Measurements from ENCODE around the gene GRID2IP. TPM values are rescaled to one million over a fixed set of nuclear protein-coding genes. Genes with fewer than 3 reads are reported as not detected.

The GRID2IP gene
- polyA plus RNA-seq (2013), result 0.96 TPM

DNA sequence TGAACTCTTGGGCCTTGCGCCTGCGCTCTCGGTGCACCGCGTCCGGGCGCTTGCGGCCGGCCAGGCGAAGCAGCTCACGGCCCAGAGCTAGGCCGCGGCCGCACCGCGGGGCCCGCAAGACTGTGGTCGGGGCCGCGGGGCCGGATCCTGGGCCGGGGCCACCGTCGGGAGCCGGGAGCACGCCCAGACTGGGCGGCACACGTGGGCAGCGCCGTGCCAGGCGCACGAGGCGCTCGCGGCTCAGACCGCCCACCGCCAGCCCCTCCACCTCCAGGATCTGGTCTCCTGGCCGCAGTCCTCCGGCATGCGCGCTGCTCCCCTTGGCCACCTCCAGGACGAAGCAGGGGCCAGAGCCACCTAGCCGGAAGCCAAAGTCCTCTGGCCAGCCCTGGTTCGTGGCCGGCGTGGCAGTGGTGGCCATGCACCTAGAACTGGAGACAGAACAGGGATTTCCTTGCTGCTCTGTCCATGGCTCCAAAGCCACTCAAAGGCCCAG lies at the start of gene GRID2IP:
Gene GRID2IP, minus strand, starts transcription at position 446 of the 496 bp plus-strand sequence. Its CDS starts 25 bp downstream, at position 421.
- Histone ChIP-seq H3K9me3 (ENCODE audit: control extremely low read depth in 1 of 5, control insufficient read depth in 4 of 5, insufficient read depth in 2 of 5, low read depth in 1 of 5, low read length in 4 of 5) (no peaks in the 10 kb centered on the region), H3K36me3 (ENCODE audit: control insufficient read depth in 4 of 4, insufficient read depth in 4 of 4, low read length in 3 of 4) (no peaks in the 10 kb centered on the region), H3K4me3 (ENCODE audit: control insufficient read depth in 1 of 7, extremely low read depth in 1 of 7, insufficient read depth in 4 of 7, low read depth in 2 of 7, low read length in 6 of 7) (no peak within 1 kb of the TSS), H3K27me3 (replicated peaks in 2 of 5; ENCODE audit: control insufficient read depth in 4 of 5, insufficient read depth in 5 of 5, low read length in 4 of 5) (peaks cover 0 to 2% (median 0%) of the 10 kb centered on the region in 5 experiments), H3K27ac (ENCODE audit: insufficient read depth in 1 of 2, low read depth in 1 of 2, low read length in 2 of 2, poor library complexity in 1 of 2, severe bottlenecking in 2 of 2) (no peak within 1 kb of the TSS), H3K4me1 (ENCODE audit: control extremely low read depth in 1 of 4, control insufficient read depth in 4 of 4, insufficient read depth in 4 of 4, low read length in 3 of 4) (peaks cover 0 to 9% (median 6%) of the 10 kb centered on the region in 4 experiments)
- CTCF ChIA-PET, result no interaction called here
- POLR2A ChIA-PET, result no interaction called here
- 95% methylated on average over 40 of the region's 46 CpGs for WGBS (ENCODE audit: insufficient coverage)
- DNase-seq, result no peak

DNA sequence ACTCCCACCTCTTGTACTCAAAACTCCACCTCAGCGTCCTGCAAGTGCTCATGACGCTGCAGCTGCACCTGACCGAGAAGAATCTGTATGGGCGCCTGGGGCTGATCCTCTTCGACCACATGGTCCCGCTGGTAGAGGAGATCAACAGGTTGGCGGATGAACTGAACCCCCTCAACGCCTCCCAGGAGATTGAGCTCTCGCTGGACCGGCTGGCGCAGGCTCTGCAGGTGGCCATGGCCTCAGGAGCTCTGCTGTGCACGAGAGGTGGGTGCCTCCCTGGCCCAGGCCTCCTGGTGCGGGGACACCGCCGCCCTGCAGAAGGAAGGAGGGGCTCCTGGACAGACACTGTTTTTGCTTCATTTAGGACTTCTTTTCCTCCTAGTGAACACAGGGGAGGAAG lies 48.8 kb upstream of the GRID2IP start:
- CTCF ChIA-PET, result interaction anchor here (0.9 to 2.2 kb wide), 5 partner anchors 10 to 84 kb away, joined by 4 to 9 read pairs (median 6); partner anchors contain the start of gene INTS15
- 97% methylated on average over 14 of the region's 15 CpGs for WGBS (ENCODE audit: insufficient coverage)
- Histone ChIP-seq H3K27me3 (replicated peaks in 2 of 5; ENCODE audit: control insufficient read depth in 4 of 5, insufficient read depth in 5 of 5, low read length in 4 of 5) (no peaks in the 10 kb centered on the region), H3K36me3 (ENCODE audit: control insufficient read depth in 4 of 4, insufficient read depth in 4 of 4, low read length in 3 of 4) (peaks cover 0 to 84% (median 51%) of the 10 kb centered on the region in 4 experiments), H3K9me3 (ENCODE audit: control extremely low read depth in 1 of 5, control insufficient read depth in 4 of 5, insufficient read depth in 2 of 5, low read depth in 1 of 5, low read length in 4 of 5) (no peaks in the 10 kb centered on the region), H3K4me3 (ENCODE audit: control insufficient read depth in 1 of 7, extremely low read depth in 1 of 7, insufficient read depth in 4 of 7, low read depth in 2 of 7, low read length in 6 of 7) (no peak overlapping the region), H3K4me1 (ENCODE audit: control extremely low read depth in 1 of 4, control insufficient read depth in 4 of 4, insufficient read depth in 4 of 4, low read length in 3 of 4) (no peaks in the 10 kb centered on the region), H3K27ac (ENCODE audit: insufficient read depth in 1 of 2, low read depth in 1 of 2, low read length in 2 of 2, poor library complexity in 1 of 2, severe bottlenecking in 2 of 2) (no peak overlapping the region)
- no peak for DNase-seq
- POLR2A ChIA-PET, result no interaction called here

DNA sequence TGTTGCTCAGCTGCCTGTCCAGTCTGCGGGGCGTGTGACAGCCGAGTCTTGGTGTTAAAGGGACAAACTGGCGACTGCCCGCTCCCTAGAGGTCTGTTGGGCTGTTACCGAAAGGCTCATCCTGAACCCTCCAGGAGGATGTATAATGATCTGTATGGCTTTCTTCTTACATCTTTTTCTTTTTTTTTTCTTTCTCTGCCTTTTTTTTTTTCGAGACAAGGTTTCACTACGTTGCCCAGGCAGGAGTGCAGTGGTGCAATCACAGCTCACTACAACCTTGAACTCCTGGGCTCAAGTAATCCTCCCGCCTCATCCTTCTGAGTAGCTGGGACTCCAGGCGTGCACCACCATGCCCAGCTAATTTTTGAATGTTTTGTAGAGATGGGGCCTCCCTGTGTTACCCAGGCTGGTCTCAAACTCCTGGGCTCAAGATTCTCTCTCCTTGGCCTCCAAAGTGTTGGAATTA lies 39.4 kb upstream of the GRID2IP start:
- CTCF ChIA-PET, result interaction anchor here (0.8 to 3.3 kb wide), 6 partner anchors 10 to 74 kb away, joined by 3 to 19 read pairs (median 9); partner anchors contain the start of gene ZDHHC4
- DNase-seq, result no peak
- Histone ChIP-seq H3K27ac (ENCODE audit: insufficient read depth in 1 of 2, low read depth in 1 of 2, low read length in 2 of 2, poor library complexity in 1 of 2, severe bottlenecking in 2 of 2) (peak overlapping the region in 1 of 2 experiments; percentile 77), H3K36me3 (ENCODE audit: control insufficient read depth in 4 of 4, insufficient read depth in 4 of 4, low read length in 3 of 4) (peaks cover 5 to 48% (median 35%) of the 10 kb centered on the region in 4 experiments), H3K9me3 (ENCODE audit: control extremely low read depth in 1 of 5, control insufficient read depth in 4 of 5, insufficient read depth in 2 of 5, low read depth in 1 of 5, low read length in 4 of 5) (no peaks in the 10 kb centered on the region), H3K4me1 (ENCODE audit: control extremely low read depth in 1 of 4, control insufficient read depth in 4 of 4, insufficient read depth in 4 of 4, low read length in 3 of 4) (peaks cover 0 to 16% (median 11%) of the 10 kb centered on the region in 4 experiments), H3K4me3 (ENCODE audit: control insufficient read depth in 1 of 7, extremely low read depth in 1 of 7, insufficient read depth in 4 of 7, low read depth in 2 of 7, low read length in 6 of 7) (peak overlapping the region; percentile 78 to 97 (median 90)), H3K27me3 (replicated peaks in 2 of 5; ENCODE audit: control insufficient read depth in 4 of 5, insufficient read depth in 5 of 5, low read length in 4 of 5) (no peaks in the 10 kb centered on the region)
- POLR2A ChIA-PET, result no interaction called here
- 26% methylated on average over 8 of the region's 10 CpGs for WGBS (ENCODE audit: insufficient coverage)

DNA sequence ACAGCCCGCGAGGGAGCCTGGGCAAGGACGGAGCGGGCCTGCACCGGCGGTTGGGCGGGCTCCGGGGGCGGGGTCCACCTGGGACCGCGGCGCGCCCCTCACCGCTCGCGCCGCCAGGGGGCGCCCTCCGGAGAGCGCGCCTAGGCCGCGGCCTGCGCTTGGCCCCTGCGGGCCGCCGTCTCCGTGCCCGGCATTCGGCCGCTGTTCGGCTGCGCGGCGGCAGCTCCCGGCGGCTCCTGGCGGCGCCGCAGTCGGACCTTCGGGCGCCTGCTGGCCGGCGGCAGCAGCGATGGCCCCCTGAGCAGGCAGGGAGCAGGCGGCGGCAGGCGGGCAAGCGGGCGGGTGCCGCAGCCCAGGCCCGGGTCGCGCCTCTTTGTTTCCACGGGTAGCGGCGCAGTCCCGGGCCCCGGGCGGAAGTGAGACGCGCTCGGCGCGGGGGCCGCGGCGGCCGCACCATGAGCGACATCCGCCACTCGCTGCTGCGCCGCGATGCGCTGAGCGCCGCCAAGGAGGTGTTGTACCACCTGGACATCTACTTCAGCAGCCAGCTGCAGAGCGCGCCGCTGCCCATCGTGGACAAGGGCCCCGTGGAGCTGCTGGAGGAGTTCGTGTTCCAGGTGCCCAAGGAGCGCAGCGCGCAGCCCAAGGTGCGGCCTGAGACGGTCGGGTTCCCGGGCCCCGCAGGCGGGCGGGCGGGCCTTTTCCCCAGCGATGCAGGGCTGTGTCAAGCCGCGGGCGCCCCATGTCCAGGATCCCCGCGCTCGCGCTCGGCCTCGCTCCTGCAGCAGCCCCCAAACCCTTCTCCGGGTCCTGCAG lies 38.8 kb upstream of the GRID2IP start, which contains the start of gene INTS15:
Gene INTS15, plus strand, starts transcription at position 193 of the 816 bp plus-strand sequence. Its CDS starts 263 bp downstream, at position 456.
- H3K9me3 ChIP-seq (ENCODE audit: control extremely low read depth in 1 of 5, control insufficient read depth in 4 of 5, insufficient read depth in 2 of 5, low read depth in 1 of 5, low read length in 4 of 5), result no peaks in the 10 kb centered on the region
- DNase-seq, result peak; percentile 84 to 93 (median 90)
- CTCF ChIA-PET, result interaction anchor here (0.8 to 3.3 kb wide), 6 partner anchors 10 to 74 kb away, joined by 3 to 19 read pairs (median 9); partner anchors contain the start of gene ZDHHC4
- peak within 1 kb of the TSS; percentile 33 to 77 for H3K27ac ChIP-seq (ENCODE audit: insufficient read depth in 1 of 2, low read depth in 1 of 2, low read length in 2 of 2, poor library complexity in 1 of 2, severe bottlenecking in 2 of 2)
- peak within 1 kb of the TSS; percentile 78 to 97 (median 90) for H3K4me3 ChIP-seq (ENCODE audit: control insufficient read depth in 1 of 7, extremely low read depth in 1 of 7, insufficient read depth in 4 of 7, low read depth in 2 of 7, low read length in 6 of 7)
- WGBS (ENCODE audit: insufficient coverage), result 0% methylated on average over 79 of the region's 107 CpGs
- no peaks in the 10 kb centered on the region for H3K27me3 ChIP-seq (replicated peaks in 2 of 5; ENCODE audit: control insufficient read depth in 4 of 5, insufficient read depth in 5 of 5, low read length in 4 of 5)
- peaks cover 5 to 48% (median 33%) of the 10 kb centered on the region in 4 experiments for H3K36me3 ChIP-seq (ENCODE audit: control insufficient read depth in 4 of 4, insufficient read depth in 4 of 4, low read length in 3 of 4)
- POLR2A ChIA-PET, result interaction anchor here (0.6 to 1.1 kb wide), 3 partner anchors 12 to 74 kb away, joined by 3 to 4 read pairs (median 3); no protein-coding TSS in a partner anchor
- H3K4me1 ChIP-seq (ENCODE audit: control extremely low read depth in 1 of 4, control insufficient read depth in 4 of 4, insufficient read depth in 4 of 4, low read length in 3 of 4), result peaks cover 0 to 16% (median 11%) of the 10 kb centered on the region in 4 experiments

DNA sequence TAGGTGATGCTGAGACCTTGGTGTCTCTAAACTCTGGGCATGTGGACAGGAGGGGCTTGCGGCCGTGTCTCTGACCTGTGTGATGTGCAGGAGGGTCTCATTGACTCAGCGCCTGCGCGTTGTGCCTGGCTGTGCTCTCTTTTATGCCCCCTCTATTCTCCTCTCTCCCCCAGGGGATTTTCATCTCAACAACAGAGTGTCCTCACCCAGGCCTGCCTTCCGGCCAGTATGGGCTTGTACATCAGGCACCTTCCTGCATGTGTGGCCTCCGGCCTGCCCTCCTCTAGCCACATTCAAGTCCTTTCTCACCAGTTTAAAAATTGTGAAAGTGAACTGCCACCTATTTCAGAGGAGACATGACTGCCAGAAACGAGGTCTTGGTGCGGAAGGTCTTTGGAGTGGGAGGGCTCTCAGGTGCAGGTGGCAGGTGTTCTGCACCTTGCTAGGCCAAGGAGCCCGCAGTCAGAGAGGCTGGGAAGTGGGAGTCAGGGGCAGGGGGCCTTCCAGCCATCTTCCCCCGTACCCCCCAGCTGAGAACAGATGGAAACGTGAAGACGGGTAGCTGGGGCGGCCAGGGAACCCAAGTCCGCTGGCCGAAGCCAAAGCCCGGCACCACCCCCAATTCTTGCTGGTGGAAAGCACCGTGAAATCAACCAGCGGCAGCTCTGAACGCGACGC lies 38.0 kb upstream of the GRID2IP start:
- Histone ChIP-seq H3K36me3 (ENCODE audit: control insufficient read depth in 4 of 4, insufficient read depth in 4 of 4, low read length in 3 of 4) (peaks cover 5 to 47% (median 33%) of the 10 kb centered on the region in 4 experiments), H3K4me3 (ENCODE audit: control insufficient read depth in 1 of 7, extremely low read depth in 1 of 7, insufficient read depth in 4 of 7, low read depth in 2 of 7, low read length in 6 of 7) (peak overlapping the region in 4 of 7 experiments; percentile 81 to 97 (median 92)), H3K27ac (ENCODE audit: insufficient read depth in 1 of 2, low read depth in 1 of 2, low read length in 2 of 2, poor library complexity in 1 of 2, severe bottlenecking in 2 of 2) (peak overlapping the region in 1 of 2 experiments; percentile 47), H3K4me1 (ENCODE audit: control extremely low read depth in 1 of 4, control insufficient read depth in 4 of 4, insufficient read depth in 4 of 4, low read length in 3 of 4) (peaks cover 0 to 16% (median 11%) of the 10 kb centered on the region in 4 experiments), H3K9me3 (ENCODE audit: control extremely low read depth in 1 of 5, control insufficient read depth in 4 of 5, insufficient read depth in 2 of 5, low read depth in 1 of 5, low read length in 4 of 5) (no peaks in the 10 kb centered on the region), H3K27me3 (replicated peaks in 2 of 5; ENCODE audit: control insufficient read depth in 4 of 5, insufficient read depth in 5 of 5, low read length in 4 of 5) (no peaks in the 10 kb centered on the region)
- ChIA-PET CTCF (interaction anchor here (1.3 to 3.3 kb wide), 7 partner anchors 9 to 73 kb away, joined by 3 to 19 read pairs (median 6); partner anchors contain the start of gene ZDHHC4), POLR2A (interaction anchor here (0.6 to 1.1 kb wide), 3 partner anchors 11 to 73 kb away, joined by 3 to 4 read pairs (median 3); no protein-coding TSS in a partner anchor)
- WGBS (ENCODE audit: insufficient coverage), result 54% methylated on average over 20 of the region's 22 CpGs
- no peak for DNase-seq

DNA sequence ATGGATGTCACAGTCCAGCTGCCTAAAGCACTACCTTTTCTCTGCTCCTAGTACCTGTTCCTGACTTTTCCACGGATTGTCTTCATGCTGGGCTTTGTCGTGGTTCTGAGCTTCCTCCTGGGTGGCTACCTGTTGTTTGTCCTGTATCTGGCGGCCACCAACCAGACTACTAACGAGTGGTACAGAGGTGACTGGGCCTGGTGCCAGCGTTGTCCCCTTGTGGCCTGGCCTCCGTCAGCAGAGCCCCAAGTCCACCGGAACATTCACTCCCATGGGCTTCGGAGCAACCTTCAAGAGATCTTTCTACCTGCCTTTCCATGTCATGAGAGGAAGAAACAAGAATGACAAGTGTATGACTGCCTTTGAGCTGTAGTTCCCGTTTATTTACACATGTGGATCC lies 37.3 kb upstream of the GRID2IP start:
- Histone ChIP-seq H3K4me1 (ENCODE audit: control extremely low read depth in 1 of 4, control insufficient read depth in 4 of 4, insufficient read depth in 4 of 4, low read length in 3 of 4) (peaks cover 0 to 16% (median 11%) of the 10 kb centered on the region in 4 experiments), H3K27me3 (replicated peaks in 2 of 5; ENCODE audit: control insufficient read depth in 4 of 5, insufficient read depth in 5 of 5, low read length in 4 of 5) (no peaks in the 10 kb centered on the region), H3K4me3 (ENCODE audit: control insufficient read depth in 1 of 7, extremely low read depth in 1 of 7, insufficient read depth in 4 of 7, low read depth in 2 of 7, low read length in 6 of 7) (no peak overlapping the region), H3K36me3 (ENCODE audit: control insufficient read depth in 4 of 4, insufficient read depth in 4 of 4, low read length in 3 of 4) (peaks cover 5 to 46% (median 29%) of the 10 kb centered on the region in 4 experiments), H3K9me3 (ENCODE audit: control extremely low read depth in 1 of 5, control insufficient read depth in 4 of 5, insufficient read depth in 2 of 5, low read depth in 1 of 5, low read length in 4 of 5) (no peaks in the 10 kb centered on the region), H3K27ac (ENCODE audit: insufficient read depth in 1 of 2, low read depth in 1 of 2, low read length in 2 of 2, poor library complexity in 1 of 2, severe bottlenecking in 2 of 2) (no peak overlapping the region)
- no peak for DNase-seq
- CTCF ChIA-PET, result interaction anchor here (0.9 to 3.3 kb wide), 6 partner anchors 8 to 269 kb away, joined by 3 to 19 read pairs (median 4); partner anchors contain the start of gene ZDHHC4
- WGBS (ENCODE audit: insufficient coverage), result 95% methylated on average over 9 of the region's 9 CpGs
- POLR2A ChIA-PET, result no interaction called here

All from common myeloid progenitor, CD34-positive (primary cell).